ENCODE measurements around the gene MYH9.

GRCh38 chr22:36233796-36234195 lies 154.0 kb downstream of the MYH9 start:
- TF ChIP-seq CTCF (IDR thresholded peaks at IDR 0.05) (no peak), POLR2A (IDR thresholded peaks at IDR 0.05) (no peak)
